Measurements from ENCODE around the gene COL15A1. TPM values are rescaled to one million over a fixed set of nuclear protein-coding genes. Genes with fewer than 3 reads are reported as not detected.

COL15A1 gene
- total RNA-seq, 1 experiment from 2014 or later = not detected

DNA sequence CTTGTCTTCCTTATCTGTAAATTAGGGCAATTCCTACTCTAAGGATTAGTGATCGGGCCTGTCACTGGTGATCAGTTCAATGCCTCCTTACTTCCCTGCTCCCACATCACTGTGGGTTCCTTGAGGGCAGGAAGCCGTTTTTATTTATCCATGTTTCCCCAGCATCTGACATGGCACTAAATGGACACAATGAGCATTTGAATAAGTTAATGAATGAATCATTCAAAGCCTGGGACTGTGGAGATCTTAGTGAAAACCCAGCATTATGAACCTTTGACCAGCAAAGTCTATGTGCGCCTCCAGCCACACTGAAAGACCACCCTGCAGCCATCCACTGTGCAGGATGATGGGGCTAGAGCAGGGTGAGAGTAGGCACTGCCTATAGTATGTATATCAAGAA, 11.6 kb downstream of the COL15A1 start:
- no peak overlapping the region for H3K23ac ChIP-seq (ENCODE audit: insufficient read length, low read depth, low read length)
- no peak overlapping the region for H3K27ac ChIP-seq (ENCODE audit: insufficient read length, low read depth, low read length)
- no peak overlapping the region for H2BK12ac ChIP-seq (ENCODE audit: insufficient read length, low read depth, low read length)
- no peak overlapping the region for H2BK5ac ChIP-seq (ENCODE audit: insufficient read length, low read length)
- no peaks in the 10 kb centered on the region for H3K4me1 ChIP-seq (ENCODE audit: insufficient read depth, low read length)
- H4K8ac ChIP-seq (replicated peaks; ENCODE audit: insufficient read length, low read depth, low read length) = no peak overlapping the region
- no peaks in the 10 kb centered on the region; the same call in 1 of the 2 replicates for H3K79me2 ChIP-seq (ENCODE audit: insufficient read depth, low read length)
- H4K91ac ChIP-seq (ENCODE audit: insufficient read length, low read depth, low read length) = no peak overlapping the region
- DNase-seq = no peak
- peaks cover 4 to 9% (median 4%) of the 10 kb centered on the region in 3 experiments; a peak in 5 of 7 replicates for H3K36me3 Mint-ChIP-seq (ENCODE audit: insufficient read depth in 1 of 3, low read depth in 3 of 3)
- H2BK120ac ChIP-seq (ENCODE audit: low read depth, low read length, poor library complexity, severe bottlenecking) = no peak overlapping the region
- H3K4ac ChIP-seq (ENCODE audit: low read depth, low read length) = no peak overlapping the region
- H3K27me3 Mint-ChIP-seq (ENCODE audit: low read depth) = peaks cover 14% of the 10 kb centered on the region
- H4K5ac ChIP-seq (ENCODE audit: insufficient read length, low read depth, low read length) = no peak overlapping the region
- no peak overlapping the region for H3T11ph ChIP-seq (ENCODE audit: low read length)
- no peak overlapping the region for H3K56ac ChIP-seq (ENCODE audit: insufficient read length, low read depth, low read length)
- H3K9me3 ChIP-seq (ENCODE audit: control insufficient read depth, low read depth, low read length) = no peaks in the 10 kb centered on the region
- WGBS (ENCODE audit: extremely low coverage, insufficient read length, low lambda C conversion rate) = no CpG with 5 or more reads among the region's 3 CpGs
- no peaks in the 10 kb centered on the region for H3K79me1 ChIP-seq (ENCODE audit: insufficient read depth, low read depth, low read length, poor library complexity, severe bottlenecking)
- H2AFZ ChIP-seq (ENCODE audit: low read length) = no peak overlapping the region
- H3K23me2 ChIP-seq (ENCODE audit: insufficient read length, low read depth, low read length, poor library complexity, severe bottlenecking) = no peaks in the 10 kb centered on the region
- no peak overlapping the region for H3K18ac ChIP-seq (ENCODE audit: insufficient read length, low read depth, low read length)
- no peak overlapping the region for H2BK20ac ChIP-seq (ENCODE audit: low read depth, low read length, poor library complexity, severe bottlenecking)
- no peak overlapping the region for H3K4me2 ChIP-seq (ENCODE audit: insufficient read depth, insufficient read length, low read length)
- H2AK5ac ChIP-seq (ENCODE audit: insufficient read length, low read length) = no peak overlapping the region
- TF ChIP-seq, protein P1, sequence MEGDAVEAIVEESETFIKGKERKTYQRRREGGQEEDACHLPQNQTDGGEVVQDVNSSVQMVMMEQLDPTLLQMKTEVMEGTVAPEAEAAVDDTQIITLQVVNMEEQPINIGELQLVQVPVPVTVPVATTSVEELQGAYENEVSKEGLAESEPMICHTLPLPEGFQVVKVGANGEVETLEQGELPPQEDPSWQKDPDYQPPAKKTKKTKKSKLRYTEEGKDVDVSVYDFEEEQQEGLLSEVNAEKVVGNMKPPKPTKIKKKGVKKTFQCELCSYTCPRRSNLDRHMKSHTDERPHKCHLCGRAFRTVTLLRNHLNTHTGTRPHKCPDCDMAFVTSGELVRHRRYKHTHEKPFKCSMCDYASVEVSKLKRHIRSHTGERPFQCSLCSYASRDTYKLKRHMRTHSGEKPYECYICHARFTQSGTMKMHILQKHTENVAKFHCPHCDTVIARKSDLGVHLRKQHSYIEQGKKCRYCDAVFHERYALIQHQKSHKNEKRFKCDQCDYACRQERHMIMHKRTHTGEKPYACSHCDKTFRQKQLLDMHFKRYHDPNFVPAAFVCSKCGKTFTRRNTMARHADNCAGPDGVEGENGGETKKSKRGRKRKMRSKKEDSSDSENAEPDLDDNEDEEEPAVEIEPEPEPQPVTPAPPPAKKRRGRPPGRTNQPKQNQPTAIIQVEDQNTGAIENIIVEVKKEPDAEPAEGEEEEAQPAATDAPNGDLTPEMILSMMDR (conservative IDR thresholded peaks at IDR 0.05) = no peak
- H3K27ac Mint-ChIP-seq = no peak overlapping the region
- no peaks in the 10 kb centered on the region for H4K20me1 ChIP-seq (ENCODE audit: control insufficient read depth, insufficient read depth, insufficient read length)
- H3K27me3 ChIP-seq (ENCODE audit: insufficient read depth, low read length) = no peaks in the 10 kb centered on the region; the same call in 1 of the 2 replicates
- H2BK15ac ChIP-seq (ENCODE audit: low read depth, low read length) = no peak overlapping the region
- peaks cover 11 to 13% of the 10 kb centered on the region in 2 experiments; a peak in 4 of 5 replicates for H3K9me3 Mint-ChIP-seq
- no peak overlapping the region for H3K4me3 Mint-ChIP-seq
- H3K9ac ChIP-seq (ENCODE audit: extremely low read depth, insufficient read length, low read length) = no peak overlapping the region
- no peaks in the 10 kb centered on the region for H3K4me1 Mint-ChIP-seq
- no peak overlapping the region for H3K14ac ChIP-seq (ENCODE audit: insufficient read depth, low read length)
